Measurements from ENCODE around the gene NEGR1. TPM values are rescaled to one million over a fixed set of nuclear protein-coding genes. Genes with fewer than 3 reads are reported as not detected.

NEGR1 gene
- total and polyA plus RNA-seq, 2 donors (not counting 3 experiments of a cell fraction or from before 2014, with no cell fraction given) = 6.8 to 21.8 TPM

DNA sequence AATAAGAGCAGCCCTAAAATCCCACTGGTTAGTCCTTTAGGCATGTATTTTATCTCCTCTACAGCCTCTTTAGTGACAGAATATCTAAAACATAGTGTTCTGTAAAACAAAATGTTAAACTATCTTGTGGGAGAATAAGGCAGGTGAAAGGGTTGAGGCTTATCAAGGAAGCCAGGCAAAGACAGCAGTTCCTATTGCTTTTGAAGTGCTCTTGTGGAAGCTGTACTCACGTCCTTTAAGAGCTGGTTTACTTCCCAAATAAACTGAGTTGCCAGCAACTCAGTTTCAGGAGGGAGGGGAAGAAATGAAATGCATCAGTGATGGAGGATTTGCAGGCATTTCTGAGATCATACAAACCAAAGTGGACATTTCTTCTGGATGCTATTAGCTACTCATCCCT, 671.9 kb downstream of the NEGR1 start:
- FAIRE-seq (no peak), DNase-seq (ENCODE audit: low read depth, low spot score) (peak; percentile 21)
- TF ChIP-seq POLR2AphosphoS5 (IDR thresholded peaks at IDR 0.05; ENCODE audit: insufficient read depth, low read depth, low read length) (no peak), CTCF (IDR thresholded peaks at IDR 0.05; ENCODE audit: extremely low read depth in 1 of 2, insufficient read depth in 1 of 2, low read depth in 1 of 2, low read length in 2 of 2) (no peak), MAX (IDR thresholded peaks at IDR 0.05; ENCODE audit: insufficient read depth, insufficient read length) (no peak), POLR2A (IDR thresholded peaks at IDR 0.05; ENCODE audit: low read depth, low read length) (no peak), FOS (IDR thresholded peaks at IDR 0.05; ENCODE audit: borderline replicate concordance, insufficient read depth, low read length) (no peak), GATA2 (IDR thresholded peaks at IDR 0.05; ENCODE audit: insufficient read depth, insufficient read length, low read depth, low read length) (no peak), MYC (IDR thresholded peaks at IDR 0.05; ENCODE audit: low read depth, low read length) (no peak), EZH2 (IDR thresholded peaks at IDR 0.05; ENCODE audit: borderline replicate concordance, low read depth, low read length, severe bottlenecking) (no peak), JUN (IDR thresholded peaks at IDR 0.05; ENCODE audit: borderline replicate concordance, insufficient read depth, insufficient read length, low read depth) (no peak)
- no peak overlapping the region for H2AFZ ChIP-seq (ENCODE audit: low read depth, low read length)
- BruUV-seq (replicated peaks) = no TSS peak
- H3K27ac ChIP-seq (ENCODE audit: insufficient read depth, low read depth, low read length) = no peak overlapping the region
- no peak overlapping the region for H3K4me2 ChIP-seq (ENCODE audit: insufficient read depth, low read length)
- H3K4me1 ChIP-seq (ENCODE audit: control insufficient read depth, extremely low read depth, insufficient read depth, low read length) = no peaks in the 10 kb centered on the region
- no peak overlapping the region for H3K9ac ChIP-seq (replicated peaks; ENCODE audit: extremely low read depth, insufficient read depth, low read length)
- POLR2A ChIA-PET = no interaction called here
- H3K9me3 ChIP-seq (replicated peaks; ENCODE audit: control insufficient read depth, insufficient read depth, low read length) = no peaks in the 10 kb centered on the region
- dilution Hi-C loops (cut with MboI; ENCODE audit: extremely low pct_ligation_motif_present, low sequenced_read_pairs) = no loop called here
- H3K79me2 ChIP-seq (ENCODE audit: control insufficient read depth, insufficient read depth, low read length) = no peaks in the 10 kb centered on the region
- H3K4me3 ChIP-seq (replicated peaks in 1 of 3; ENCODE audit: insufficient read depth in 1 of 3, low read depth in 1 of 3, low read length in 3 of 3) = no peak overlapping the region
- no peaks in the 10 kb centered on the region for H4K20me1 ChIP-seq (replicated peaks; ENCODE audit: control insufficient read depth, extremely low read depth, insufficient read depth, low read length)
- H3K36me3 ChIP-seq (ENCODE audit: control insufficient read depth in 2 of 2, extremely low read depth in 1 of 2, insufficient read depth in 2 of 2, low read length in 2 of 2) = no peaks in the 10 kb centered on the region
- H3K9me1 ChIP-seq (replicated peaks; ENCODE audit: control insufficient read depth, extremely low read depth, insufficient read depth, low read length) = no peaks in the 10 kb centered on the region
- no peaks in the 10 kb centered on the region for H3K27me3 ChIP-seq (ENCODE audit: control insufficient read depth in 2 of 2, insufficient read depth in 2 of 2, low read length in 2 of 2)
- CTCF ChIA-PET = no interaction called here
- intact Hi-C loops (cut with micrococcal nuclease) = no loop called here
